HG03159 (cell line): ENCODE results near the gene P2RY11.
A peak's percentile ranks its signal among the peaks of the same experiment; 100 is the strongest.

Source experiments
- ATAC-seq: cut with Tn5 transposase; IDR thresholded peaks from one replicate; pipeline ENCODE4 v1.9.1; 2021; ENCODE audit warnings: mild to moderate bottlenecking, moderate library complexity; ENCODE audit not compliant: unreplicated experiment

The P2RY11 gene, protein sequence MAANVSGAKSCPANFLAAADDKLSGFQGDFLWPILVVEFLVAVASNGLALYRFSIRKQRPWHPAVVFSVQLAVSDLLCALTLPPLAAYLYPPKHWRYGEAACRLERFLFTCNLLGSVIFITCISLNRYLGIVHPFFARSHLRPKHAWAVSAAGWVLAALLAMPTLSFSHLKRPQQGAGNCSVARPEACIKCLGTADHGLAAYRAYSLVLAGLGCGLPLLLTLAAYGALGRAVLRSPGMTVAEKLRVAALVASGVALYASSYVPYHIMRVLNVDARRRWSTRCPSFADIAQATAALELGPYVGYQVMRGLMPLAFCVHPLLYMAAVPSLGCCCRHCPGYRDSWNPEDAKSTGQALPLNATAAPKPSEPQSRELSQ

DNA sequence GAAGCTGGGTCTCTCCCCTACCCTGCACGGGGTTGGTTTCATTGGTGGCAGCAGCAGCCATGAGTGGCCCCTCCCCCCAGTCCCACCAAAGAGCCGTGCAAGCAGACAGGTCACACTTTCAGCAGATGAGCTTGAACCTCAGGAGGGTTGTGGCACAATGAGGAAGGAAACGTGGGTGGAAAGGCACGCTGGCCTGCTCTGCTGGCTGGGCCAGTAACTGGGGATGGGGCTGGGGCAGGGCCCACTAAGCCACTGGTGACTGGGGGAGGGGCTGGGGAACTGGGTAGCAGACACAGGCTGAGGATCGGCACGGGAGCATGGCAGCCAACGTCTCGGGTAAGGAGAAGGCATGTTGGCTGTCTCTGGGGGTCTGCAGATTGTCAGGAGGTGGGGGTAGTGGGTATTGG lies at the start of gene P2RY11:
TSS of gene P2RY11 (plus strand) at position 289 of the 407 bp plus-strand sequence. CDS start at position 318, 29 bp downstream.
- no peak for ATAC-seq

DNA sequence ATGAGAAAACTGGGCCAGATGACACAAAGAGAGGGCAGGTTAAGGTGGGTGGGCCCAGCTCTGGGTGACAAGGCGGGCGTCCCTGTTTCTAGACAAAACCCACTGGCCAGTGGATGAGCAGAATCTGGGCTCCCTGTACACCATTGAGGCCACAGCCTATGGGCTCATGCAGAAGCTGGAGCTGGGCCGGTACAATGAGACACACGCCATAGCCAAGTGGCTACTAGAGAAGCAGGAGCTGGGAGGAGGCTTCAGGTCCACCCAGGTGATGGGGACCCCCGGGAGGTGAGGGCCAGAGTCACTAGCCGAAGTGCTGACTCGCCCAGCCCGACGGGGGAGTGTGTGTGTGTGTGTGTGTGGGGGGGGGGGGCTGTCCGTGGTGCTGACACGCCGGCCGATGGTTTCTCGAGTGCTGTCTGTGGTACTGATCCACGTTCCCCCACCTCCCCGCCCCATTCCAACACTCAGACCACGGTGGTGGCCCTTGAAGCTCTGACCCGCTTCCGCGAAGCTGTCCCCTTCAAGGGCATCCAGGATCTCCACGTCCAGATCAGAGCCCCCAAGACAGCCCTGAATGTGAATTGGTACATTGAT lies 49.7 kb upstream of the P2RY11 start:
- ATAC-seq: no peak

DNA sequence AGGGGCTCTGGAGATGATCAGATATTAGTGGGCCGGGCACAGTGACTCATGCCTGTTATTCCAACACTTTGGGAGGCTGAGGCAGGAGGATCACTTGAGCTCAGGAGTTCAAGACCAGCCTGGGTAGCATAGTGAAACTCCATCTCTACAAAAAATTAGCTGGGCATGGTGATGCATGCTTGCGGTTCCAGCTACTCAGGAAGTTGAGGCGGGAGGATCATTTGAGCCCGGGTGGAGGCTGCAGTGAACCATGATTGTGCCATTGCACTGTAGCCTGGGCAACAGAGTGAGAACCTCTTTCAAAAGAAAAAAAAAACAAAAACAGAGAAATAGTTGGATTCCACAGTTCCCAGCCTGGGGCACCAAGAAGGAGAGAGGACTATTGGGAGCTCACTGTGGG lies 43.3 kb upstream of the P2RY11 start:
- no peak for ATAC-seq

DNA sequence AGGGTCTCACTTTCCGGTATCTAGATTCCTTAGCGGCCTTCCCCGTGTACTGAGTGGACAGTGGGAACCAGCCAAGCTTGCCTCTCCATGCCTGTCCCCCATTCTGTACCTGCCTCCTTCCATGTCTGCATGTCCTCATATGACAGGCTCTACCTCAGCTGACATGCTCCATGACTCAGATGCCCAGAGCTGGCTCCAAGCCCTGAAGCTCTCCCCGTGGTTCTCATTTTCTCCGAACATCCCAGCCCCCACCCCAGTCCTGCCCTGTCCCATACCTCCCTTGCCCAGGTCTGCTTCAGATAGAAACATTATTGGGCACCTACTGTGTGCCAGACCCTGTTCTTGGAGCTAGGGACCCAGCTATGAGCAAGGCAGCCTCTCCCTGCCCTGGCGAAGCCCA lies 42.4 kb upstream of the P2RY11 start:
- ATAC-seq: no peak

DNA sequence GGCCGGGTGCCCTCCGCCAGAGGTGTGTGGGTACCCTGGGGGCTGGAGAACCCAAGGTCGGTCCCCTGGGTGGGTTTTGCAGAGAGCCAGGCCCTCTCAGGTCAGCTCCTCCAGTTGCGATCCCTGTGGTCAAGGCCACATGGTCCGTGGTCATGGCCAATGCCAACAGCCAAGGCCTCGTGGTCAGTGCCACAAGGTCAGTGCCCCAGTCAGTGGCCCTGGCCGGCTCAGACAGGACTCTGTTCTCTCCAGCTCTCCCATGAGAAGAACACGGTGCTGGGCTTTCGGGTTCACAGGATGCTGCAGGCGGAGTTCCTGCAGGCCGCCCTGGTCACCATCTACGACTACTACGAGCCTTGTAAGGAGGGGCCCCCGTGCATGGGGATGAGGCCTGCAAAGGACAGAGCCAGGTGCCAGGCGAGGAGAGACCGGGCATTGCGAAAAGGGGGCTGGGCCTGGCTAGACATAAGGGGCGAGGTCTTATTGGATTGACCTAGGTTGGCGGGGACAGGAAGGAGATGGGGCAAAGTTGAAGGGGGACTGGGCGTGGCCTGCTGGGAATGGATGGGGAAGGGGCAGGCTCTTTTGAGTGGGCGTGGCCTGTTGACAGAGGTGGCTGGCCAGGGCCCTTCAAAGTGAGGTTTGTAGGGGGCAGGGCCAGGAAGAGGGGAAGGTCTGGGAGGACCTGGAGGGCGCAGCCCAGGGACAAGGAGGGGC lies 40.6 kb upstream of the P2RY11 start:
- ATAC-seq: no peak

DNA sequence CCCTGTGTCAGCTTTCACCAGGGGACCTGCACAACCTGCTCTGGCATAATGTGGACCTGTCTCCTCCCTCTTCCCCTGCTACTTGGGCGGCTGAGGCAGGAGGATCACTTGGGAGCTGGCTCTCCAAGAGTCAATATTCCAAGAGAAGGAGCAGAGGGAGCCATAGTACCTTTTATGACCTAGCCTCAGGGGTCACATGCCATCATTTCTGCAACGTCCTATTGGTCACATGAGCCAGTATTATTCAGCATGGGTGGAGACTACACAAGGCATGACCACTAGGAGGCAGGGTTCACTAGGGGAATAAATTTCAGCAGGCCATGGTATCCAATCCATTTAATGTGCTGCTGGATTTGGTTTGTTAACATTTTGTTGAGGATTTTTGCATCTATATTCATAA lies 37.3 kb upstream of the P2RY11 start:
- no peak for ATAC-seq

DNA sequence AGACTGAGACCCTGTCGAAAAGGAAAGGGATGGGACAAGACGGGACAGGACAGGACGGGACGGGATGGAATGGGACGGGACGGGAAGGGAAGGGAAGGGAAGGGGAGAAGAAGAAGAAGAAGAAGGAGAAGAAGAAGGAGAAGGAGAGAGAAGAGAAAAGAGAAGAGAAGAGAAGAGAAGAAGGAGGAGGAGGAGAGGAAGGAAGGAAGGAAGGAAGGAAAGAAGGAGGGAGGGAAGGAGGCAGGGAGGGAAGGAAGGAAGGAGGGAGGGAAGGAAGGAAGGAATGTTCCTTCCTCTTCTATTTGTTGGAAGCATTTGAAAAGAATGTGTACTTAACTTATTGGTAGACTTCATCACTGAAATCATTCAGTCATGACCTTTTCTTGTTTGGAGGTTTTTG lies 35.0 kb upstream of the P2RY11 start:
- no peak for ATAC-seq

DNA sequence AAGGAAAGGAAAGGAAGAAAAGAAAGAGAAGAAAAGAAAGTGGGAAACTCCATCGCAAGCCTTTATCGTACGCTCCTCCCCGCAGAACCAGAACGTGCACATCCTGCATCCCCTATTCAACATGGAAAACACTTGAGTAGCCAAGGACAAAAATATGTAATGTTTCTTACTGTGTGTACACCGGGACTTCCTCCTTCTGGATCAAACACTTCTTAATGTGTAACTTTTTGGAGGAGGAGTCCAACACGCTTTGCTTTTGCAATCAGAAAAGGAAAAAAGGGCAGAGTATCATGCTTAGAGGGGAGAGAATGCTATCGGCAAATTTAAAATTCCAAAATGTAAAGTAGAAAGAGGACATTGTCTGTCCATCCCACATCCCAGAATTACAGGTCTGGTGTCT lies 33.2 kb upstream of the P2RY11 start:
- no peak for ATAC-seq

DNA sequence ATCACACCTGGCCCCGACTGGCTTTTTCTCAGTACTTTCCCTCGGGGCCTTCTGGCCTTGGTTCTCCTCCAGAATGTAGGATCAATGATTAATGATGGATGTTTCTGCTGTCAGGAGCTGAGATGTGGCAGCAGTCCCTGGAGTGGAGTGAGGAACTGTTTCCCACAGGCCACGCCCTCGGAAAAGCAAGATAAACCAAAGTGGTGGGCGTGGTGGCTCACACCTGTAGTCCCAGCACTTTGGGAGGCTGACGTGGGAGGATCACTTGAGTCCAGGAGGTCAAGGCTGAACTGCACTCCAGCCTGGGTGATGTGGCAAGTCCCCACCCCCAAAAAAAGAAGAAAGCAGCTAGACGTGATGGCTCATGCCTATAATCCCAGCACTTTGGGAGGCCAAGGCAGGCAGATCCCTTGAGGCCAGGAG lies 32.5 kb upstream of the P2RY11 start:
- no peak for ATAC-seq

DNA sequence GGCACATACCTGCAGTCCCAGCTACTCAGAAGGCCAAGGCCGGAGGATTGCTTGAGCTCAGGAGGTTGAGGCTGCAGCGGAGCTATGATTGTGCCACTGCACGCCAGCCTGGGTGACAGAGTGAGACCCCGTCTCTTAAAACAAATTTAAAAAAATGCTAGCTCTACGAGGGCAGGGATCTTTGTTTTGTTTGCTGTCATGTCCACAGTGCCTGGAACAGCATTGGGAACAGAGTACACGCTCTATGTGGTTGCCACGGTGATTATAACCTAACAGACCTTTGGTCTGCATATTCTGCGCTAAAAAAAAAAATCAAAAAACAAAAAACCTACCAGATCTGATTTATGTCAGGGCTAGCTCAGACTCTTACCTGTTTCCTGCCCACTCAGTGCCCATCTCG lies 27.6 kb upstream of the P2RY11 start:
- no peak for ATAC-seq

DNA sequence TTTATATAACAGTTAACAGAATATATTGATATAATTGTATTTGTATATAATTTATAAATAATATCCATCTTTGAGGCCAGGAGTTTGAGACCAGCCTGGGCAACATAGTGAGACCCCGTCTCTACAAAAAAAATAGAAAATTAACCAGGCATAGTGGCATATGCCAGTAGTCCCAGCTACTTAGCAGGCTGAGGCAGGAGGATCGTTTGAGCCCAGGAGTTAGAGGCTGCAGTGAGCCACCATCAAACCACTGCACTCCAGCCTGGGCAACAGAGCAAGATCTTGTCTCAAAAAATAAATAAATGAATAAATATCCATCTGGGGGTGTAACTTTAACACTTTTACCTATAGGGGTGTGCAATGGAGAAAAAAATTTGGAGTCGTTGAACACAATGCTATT lies 26.7 kb upstream of the P2RY11 start:
- ATAC-seq: no peak

DNA sequence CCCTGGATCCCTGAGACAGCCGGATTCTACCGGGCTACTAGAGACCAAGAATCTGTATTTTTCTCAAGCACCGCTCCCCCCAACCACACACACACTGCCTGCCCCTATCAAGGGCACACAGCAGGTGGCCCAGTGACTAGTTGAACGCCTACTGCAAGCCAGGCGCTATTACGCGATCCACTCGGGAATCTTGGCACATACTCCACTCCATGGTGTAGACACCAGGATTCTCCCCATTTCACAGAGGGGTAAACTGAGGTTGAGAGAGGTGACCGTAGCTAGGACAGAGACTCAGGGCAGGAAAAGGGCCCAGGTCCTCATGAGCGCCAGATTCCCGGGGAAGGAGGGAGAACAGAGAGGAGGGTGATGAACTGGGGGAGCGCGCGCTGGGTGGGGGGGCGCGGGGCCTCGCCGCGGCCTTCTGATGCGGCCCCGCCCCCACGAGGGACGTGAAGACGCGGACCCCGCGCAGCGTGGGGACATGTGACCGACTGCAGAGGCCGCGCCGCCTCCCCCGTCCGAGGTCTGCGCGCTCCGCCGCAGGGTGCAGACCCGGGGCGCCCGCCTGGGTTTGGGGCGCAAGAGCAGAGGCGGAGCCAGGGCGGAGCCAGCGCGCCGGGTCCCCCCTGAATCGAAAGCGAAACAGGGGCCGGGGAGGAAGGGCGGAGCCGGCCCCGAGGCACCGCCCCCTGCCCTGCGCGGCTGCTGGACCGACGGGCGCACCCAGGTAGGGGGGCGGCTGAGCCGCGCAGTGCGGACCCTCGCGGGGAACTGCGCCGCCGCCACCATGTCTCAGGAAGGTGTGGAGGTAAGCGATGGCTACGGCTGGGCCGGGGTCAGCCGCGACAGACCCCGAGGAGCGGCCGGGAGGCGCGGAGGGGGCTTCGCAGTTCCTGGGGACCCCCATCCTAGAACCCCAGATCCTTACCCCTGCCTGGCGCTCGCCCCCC lies 25.6 kb upstream of the P2RY11 start, which contains the start of gene SHFL:
TSS of gene SHFL (plus strand) at position 677 of the 950 bp plus-strand sequence. CDS start at position 788, 111 bp downstream.
- ATAC-seq: peak; percentile 76

DNA sequence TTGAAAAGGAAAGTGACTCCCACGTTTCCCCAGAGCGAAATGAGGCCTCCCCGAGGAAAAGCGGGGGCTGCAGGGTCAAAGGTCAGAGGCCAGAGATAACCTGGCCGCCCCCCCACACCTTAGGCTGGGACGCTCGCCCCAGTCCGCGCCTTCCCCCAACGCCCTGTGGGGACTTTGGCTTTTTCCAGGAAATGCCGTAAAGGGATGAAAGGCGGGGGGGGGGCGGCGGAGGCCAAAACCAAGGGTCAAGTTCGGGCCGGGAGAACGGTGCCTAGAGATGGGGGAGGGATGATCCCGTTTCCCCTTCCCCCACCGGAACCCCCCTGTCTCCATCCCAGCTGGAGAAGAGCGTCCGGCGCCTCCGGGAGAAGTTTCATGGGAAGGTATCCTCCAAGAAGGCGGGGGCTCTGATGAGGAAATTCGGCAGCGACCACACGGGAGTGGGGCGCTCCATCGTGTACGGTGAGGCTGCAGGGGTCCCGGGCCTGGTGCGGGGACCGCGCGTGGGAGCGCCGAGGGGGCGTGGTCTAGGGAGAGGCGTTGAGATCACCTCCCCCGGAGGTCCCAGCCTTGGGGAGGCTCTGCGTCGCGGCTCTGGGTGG lies 24.8 kb upstream of the P2RY11 start:
- no peak for ATAC-seq

DNA sequence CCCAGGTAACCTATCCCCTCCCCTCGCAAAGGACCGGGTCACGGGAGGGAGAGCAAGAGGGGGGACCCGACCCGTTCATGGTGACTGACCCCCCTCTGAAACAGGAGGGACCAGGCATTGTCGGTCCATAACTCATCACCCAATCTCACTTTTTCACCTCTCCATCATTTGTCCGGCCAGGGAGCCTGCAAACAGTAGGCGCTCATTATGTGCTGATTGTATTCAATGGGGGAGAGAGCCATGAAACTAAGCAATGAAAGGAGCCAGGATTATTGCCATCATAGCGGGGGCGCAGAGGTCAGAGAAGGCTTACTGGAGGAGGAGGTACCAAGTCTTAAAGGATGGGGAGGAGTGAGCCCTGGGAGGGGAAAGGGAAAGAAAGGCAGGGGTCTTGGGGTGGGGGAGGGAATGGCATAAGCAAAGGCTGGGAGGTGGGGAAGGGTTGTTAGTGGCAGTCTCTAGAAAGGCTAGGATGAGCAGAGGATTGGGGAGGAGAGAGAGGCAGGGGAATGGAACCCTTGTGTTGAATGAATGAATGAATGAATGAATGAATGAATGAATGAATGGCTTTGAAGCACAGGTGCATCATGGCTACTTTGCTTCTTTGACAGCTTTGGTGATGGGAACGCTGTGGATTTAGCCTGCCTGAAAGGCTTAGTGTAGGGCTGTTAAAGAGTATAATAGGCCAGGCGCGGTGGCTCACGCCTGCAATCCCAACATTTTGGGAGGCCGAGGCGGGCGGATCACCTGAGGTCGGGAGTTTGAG lies 24.0 kb upstream of the P2RY11 start:
- no peak for ATAC-seq

DNA sequence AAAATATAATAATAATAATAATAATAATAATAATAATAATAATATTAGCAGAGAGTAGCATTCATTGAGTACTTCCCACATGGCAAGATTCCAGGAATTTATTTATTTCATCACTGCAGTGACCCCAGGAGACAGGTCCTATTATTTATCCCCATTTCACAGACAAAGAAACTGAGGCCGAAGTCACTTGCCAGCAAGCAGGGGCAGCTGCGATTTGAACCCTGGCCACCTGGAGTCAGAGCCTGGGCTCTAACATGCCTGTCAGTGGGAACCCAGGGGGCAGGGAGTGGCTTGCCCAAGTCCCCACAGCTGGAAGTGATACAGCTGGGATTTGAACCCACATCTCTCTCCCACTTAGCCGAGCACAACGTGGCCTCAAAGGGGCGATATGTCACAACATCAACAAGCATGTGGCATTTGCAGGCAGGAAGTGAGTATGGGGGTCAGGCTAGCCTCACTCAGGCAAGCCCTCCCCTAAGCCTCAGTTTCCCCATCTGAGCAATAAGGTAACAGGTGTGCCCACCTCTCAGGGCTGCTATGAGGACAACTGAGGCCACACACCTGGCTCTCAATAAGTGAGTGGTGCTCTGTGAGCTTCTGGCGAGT lies 22.4 kb upstream of the P2RY11 start:
- ATAC-seq: no peak

DNA sequence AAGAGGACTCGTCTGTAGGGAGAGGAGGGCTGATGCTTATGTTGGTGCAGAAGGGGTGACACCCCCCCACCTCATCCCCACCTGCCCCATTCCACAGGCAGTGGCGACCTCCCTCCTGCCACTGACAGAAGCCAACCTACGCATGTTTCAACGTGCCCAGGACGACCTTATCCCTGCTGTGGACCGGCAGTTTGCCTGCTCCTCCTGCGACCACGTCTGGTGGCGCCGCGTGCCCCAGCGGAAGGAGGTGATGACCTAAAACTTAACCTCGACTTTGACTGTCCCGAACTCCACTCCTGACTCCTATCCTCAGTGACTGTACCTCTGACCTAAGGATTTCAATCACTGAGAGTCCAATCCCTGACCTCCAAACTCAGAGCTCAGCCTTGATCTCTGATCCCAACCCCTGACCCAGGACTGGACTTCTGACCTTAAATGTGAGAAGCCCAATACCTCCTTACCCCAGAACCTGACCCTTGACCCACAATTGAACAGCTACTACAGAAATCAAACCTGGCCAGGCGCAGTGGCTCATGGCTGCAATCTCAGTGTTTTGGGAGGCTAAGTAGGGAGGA lies 21.6 kb upstream of the P2RY11 start:
- no peak for ATAC-seq

DNA sequence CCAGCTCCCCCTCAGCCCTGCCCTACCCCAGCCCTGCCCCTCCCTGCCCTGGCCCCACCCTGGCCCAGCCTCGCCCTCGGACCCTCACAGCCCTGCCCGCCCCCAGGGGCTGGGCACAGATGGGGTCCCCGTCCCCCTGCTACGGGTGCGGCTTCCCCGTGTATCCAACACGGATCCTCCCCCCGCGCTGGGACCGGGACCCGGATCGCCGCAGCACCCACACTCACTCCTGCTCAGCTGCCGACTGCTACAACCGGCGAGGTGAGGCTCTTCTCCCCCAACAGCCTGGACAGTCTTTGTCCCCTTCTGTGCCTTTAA lies 20.2 kb upstream of the P2RY11 start:
- ATAC-seq: no peak

DNA sequence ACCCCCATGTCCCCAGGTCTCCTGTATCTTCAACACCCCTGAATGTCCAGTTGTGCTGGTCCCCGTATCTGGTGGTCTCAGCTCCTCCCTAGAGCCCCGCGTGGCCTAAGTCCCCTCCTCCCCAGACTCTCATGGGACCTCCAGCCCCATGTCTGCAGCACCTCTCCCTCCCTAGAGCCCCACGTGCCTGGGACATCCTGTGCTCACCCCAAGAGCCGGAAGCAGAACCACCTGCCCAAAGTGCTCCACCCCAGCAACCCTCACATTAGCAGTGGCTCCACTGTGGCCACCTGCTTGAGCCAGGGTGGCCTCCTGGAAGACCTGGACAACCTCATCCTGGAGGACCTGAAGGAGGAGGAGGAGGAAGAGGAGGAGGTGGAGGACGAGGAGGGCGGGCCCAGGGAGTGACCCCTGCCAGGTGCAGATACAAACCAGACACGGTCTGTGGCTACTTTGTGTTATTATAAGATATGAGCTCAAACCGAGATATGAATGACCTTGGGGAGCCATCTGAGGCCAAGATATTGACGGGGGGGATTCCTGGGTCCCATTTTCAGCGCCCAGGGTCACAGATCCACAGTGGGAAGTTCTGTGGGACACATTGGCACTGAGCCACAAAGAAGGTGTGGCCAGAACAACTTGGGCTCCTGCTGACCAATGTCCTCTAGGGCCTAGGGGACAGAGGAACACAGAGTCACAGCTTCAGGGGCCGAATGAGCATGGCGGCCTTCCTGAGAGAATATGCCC lies 19.4 kb upstream of the P2RY11 start:
- ATAC-seq: no peak
